ENCODE results near the gene PTPRG. TPM values are rescaled to one million over a fixed set of nuclear protein-coding genes. Genes with fewer than 3 reads are reported as not detected.

The PTPRG gene
- total RNA-seq, 1 experiment from 2014 or later = 11.7 TPM

DNA sequence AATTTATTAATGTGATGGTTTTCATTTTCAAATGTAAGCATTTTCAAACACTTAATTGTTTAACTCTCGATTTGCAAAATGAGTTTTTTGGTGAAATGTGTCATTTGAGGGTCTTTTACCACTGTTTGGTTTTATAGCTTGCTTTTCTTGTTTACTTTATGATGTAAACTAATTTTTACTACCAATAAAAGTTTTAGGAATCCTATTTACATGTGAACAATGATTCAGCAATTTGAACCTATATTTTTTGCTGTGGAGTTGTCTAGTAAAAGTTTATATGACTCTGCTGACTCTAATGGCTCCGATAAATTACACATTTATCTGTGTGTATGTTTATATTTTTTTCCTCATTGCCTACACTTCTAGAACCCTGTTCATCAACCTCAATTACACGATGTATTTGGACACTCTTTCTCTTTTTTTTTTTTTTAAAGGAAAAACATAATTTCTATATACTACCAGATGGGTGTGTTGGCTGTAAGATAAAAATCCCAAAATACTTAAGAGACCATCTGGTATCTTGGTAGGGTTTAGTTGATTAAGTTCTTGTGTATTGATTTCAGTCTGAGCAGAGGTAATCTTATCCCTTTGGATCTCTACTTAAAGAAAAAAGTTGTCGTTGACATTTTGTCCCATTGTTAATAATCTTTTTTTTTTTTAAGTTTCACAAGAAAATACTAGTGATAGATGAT, 89.5 kb downstream of the PTPRG start:
- Histone ChIP-seq H3K36me3 (ENCODE audit: insufficient read depth, low read length, poor library complexity, severe bottlenecking) (no peaks in the 10 kb centered on the region), H3K9me3 (ENCODE audit: low read depth, low read length, poor library complexity, severe bottlenecking) (no peaks in the 10 kb centered on the region), H3K27ac (ENCODE audit: low read depth, low read length, poor library complexity, severe bottlenecking) (no peak overlapping the region), H3K4me3 (ENCODE audit: low read depth, low read length, poor library complexity, severe bottlenecking) (no peak overlapping the region), H3K27me3 (replicated peaks; ENCODE audit: insufficient read depth, low read depth, low read length, poor library complexity) (no peaks in the 10 kb centered on the region), H3K4me1 (ENCODE audit: insufficient read depth, low read length, poor library complexity, severe bottlenecking) (no peaks in the 10 kb centered on the region)
- no peak for DNase-seq (ENCODE audit: low spot score)
- CTCF ChIA-PET = no interaction called here
- intact Hi-C loops (cut with micrococcal nuclease; ENCODE audit: unreplicated experiment) = no loop called here
- POLR2A ChIA-PET (ENCODE audit: low non-redundant PET) = no interaction called here
- no peak for TF ChIP-seq EZH2 (IDR thresholded peaks at IDR 0.05; ENCODE audit: borderline replicate concordance, low read depth, low read length, poor library complexity, severe bottlenecking)
- TF ChIP-seq, protein P1, sequence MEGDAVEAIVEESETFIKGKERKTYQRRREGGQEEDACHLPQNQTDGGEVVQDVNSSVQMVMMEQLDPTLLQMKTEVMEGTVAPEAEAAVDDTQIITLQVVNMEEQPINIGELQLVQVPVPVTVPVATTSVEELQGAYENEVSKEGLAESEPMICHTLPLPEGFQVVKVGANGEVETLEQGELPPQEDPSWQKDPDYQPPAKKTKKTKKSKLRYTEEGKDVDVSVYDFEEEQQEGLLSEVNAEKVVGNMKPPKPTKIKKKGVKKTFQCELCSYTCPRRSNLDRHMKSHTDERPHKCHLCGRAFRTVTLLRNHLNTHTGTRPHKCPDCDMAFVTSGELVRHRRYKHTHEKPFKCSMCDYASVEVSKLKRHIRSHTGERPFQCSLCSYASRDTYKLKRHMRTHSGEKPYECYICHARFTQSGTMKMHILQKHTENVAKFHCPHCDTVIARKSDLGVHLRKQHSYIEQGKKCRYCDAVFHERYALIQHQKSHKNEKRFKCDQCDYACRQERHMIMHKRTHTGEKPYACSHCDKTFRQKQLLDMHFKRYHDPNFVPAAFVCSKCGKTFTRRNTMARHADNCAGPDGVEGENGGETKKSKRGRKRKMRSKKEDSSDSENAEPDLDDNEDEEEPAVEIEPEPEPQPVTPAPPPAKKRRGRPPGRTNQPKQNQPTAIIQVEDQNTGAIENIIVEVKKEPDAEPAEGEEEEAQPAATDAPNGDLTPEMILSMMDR (conservative IDR thresholded peaks at IDR 0.05; ENCODE audit: low read depth, low read length) = no peak
- BruUV-seq (replicated peaks) = no TSS peak

DNA sequence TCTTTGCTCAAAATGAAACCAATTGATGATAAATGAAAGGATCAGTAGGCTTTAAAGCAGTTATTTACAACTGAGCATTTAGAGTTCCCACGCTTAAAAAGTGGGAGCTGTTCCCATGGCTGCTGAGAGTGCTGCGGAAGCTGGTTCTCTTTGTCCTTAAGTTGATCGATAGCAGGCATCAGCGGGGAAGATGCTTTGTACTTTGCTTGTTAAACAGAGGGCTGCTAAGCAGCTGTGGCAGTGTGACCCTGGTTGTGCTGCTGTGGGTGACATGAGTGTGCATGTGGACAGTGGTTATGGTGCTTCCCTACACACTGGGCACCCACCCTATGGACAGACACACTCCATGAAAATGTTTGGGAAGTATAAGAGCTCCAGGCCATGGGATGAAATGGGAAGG, 96.3 kb downstream of the PTPRG start:
- intact Hi-C loops (cut with micrococcal nuclease; ENCODE audit: unreplicated experiment) = no loop called here
- Histone ChIP-seq H3K27ac (ENCODE audit: low read depth, low read length, poor library complexity, severe bottlenecking) (no peak overlapping the region), H3K4me3 (ENCODE audit: low read depth, low read length, poor library complexity, severe bottlenecking) (no peak overlapping the region), H3K27me3 (replicated peaks; ENCODE audit: insufficient read depth, low read depth, low read length, poor library complexity) (no peaks in the 10 kb centered on the region), H3K4me1 (ENCODE audit: insufficient read depth, low read length, poor library complexity, severe bottlenecking) (no peaks in the 10 kb centered on the region), H3K36me3 (ENCODE audit: insufficient read depth, low read length, poor library complexity, severe bottlenecking) (no peaks in the 10 kb centered on the region), H3K9me3 (ENCODE audit: low read depth, low read length, poor library complexity, severe bottlenecking) (no peaks in the 10 kb centered on the region)
- no TSS peak for BruUV-seq (replicated peaks)
- DNase-seq (ENCODE audit: low spot score) = no peak
- TF ChIP-seq, protein P1 (conservative IDR thresholded peaks at IDR 0.05; ENCODE audit: low read depth, low read length) = no peak
- ChIA-PET POLR2A (ENCODE audit: low non-redundant PET) (no interaction called here), CTCF (no interaction called here)

DNA sequence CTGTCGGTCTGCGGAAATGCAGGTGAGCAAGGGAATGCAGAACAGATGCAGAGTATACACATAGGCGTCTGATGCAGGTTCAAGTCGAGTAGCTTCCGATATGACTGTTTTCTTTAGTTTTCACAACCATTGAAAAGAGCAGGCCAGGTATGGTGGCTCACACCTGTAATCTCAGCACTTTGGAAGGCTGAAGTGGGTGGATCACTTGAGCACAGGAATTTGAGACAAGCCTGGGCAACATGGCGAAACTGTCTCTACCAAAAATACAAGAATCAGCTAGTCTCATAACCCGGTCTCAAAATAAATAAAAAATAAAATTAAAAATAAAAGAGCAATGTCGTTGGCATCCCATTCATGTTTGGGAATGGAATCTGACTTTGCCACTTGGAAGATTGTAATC, 101.5 kb downstream of the PTPRG start:
- intact Hi-C loops (cut with micrococcal nuclease; ENCODE audit: unreplicated experiment) = no loop called here
- DNase-seq (ENCODE audit: low spot score) = no peak
- no TSS peak for BruUV-seq (replicated peaks)
- H3K9me3 ChIP-seq (ENCODE audit: low read depth, low read length, poor library complexity, severe bottlenecking) = no peaks in the 10 kb centered on the region
- ChIA-PET CTCF (no interaction called here), POLR2A (ENCODE audit: low non-redundant PET) (no interaction called here)
- H3K36me3 ChIP-seq (ENCODE audit: insufficient read depth, low read length, poor library complexity, severe bottlenecking) = no peaks in the 10 kb centered on the region
- peaks cover 24% of the 10 kb centered on the region for H3K4me1 ChIP-seq (ENCODE audit: insufficient read depth, low read length, poor library complexity, severe bottlenecking)
- H3K4me3 ChIP-seq (ENCODE audit: low read depth, low read length, poor library complexity, severe bottlenecking) = no peak overlapping the region
- no peak for TF ChIP-seq EZH2 (IDR thresholded peaks at IDR 0.05; ENCODE audit: borderline replicate concordance, low read depth, low read length, poor library complexity, severe bottlenecking)
- TF ChIP-seq, protein P1 (conservative IDR thresholded peaks at IDR 0.05; ENCODE audit: low read depth, low read length) = no peak
- no peaks in the 10 kb centered on the region for H3K27me3 ChIP-seq (replicated peaks; ENCODE audit: insufficient read depth, low read depth, low read length, poor library complexity)
- no peak overlapping the region for H3K27ac ChIP-seq (ENCODE audit: low read depth, low read length, poor library complexity, severe bottlenecking)
